ENCODE results near the gene OSCAR.
"Not testable (repeated sequence)": the region's sequence is repeated elsewhere in the genome, so short reads cannot be mapped to it uniquely, and the experiment has no call there.

Gene OSCAR

DNA sequence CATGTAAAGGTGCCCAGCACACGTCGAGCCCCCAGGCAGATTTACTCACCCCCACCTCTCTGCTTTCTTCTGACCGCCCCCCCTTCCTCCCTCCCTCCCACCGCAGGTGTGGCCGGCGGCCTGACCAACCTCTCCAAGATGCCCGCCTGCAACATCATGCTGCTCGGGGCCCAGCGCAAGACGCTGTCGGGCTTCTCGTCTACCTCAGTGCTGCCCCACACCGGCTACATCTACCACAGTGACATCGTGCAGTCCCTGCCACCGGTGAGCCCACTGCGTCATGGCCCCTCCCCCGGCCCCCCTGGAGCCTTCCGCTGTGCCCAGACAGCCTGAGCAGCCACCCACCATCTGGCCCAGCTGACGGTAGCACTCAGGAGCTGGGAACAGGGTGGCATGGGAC lies 23.8 kb upstream of the OSCAR start:
- no peak for DNase-seq

- no peak for DNase-seq
These were observed 23.1 kb upstream of the OSCAR start for GRCh38 chr19:54123682-54124081.

DNA sequence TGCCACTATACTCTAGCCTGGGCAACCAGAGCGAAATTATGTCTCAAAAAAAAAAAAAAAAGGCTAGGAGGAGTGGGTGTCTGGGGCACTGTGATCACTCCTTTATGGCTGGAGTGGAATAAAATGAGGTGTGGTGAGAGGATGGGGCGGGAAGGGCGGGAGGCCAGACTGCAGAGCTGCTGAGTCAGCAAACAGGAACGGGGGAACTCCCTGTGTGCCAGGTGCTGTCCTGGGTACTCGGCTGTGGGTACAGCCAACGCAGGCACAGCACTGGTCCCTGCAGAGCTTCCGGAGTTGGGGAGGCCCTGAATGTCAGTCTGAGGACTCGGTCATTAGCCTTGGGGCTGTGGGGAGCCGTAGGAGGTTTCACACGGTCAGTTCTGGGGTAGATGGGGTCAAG lies 20.7 kb upstream of the OSCAR start:
- no peak for DNase-seq

- DNase-seq: peak; percentile 94
These were observed 14.8 kb upstream of the OSCAR start, which contains the start of the genes PRPF31 and TFPT for GRCh38 chr19:54115109-54116063. TSS of gene PRPF31 (plus strand) at chr19:54115754. CDS start at chr19:54118279, 2,525 bp downstream. TSS of gene TFPT (minus strand) at chr19:54115657. CDS start at chr19:54115269, 388 bp downstream.

- no peak for DNase-seq
These were observed 13.9 kb upstream of the OSCAR start for GRCh38 chr19:54114340-54115108.

GRCh38 chr19:54109651-54110050 lies 9.0 kb upstream of the OSCAR start:
- DNase-seq: no peak

DNA sequence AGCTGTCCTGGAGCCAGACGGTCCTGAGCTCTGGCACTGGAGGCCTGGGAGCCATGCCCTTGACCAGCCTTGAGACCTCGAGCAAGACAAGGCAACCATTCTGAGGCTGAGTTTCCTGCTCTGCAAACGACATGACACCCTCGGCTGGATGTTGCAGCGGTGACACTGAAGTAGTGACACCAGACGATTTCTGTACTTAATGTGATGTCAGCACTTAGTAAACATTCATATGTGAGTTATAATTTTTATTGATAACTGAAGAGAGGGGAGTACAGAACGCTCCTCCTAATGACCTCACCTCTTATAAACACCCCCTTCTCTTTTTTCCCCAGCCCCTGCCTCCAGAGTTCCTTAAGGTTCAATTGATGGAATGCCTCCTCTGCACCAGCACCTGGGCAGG lies 7.9 kb upstream of the OSCAR start:
- no peak for DNase-seq

DNA sequence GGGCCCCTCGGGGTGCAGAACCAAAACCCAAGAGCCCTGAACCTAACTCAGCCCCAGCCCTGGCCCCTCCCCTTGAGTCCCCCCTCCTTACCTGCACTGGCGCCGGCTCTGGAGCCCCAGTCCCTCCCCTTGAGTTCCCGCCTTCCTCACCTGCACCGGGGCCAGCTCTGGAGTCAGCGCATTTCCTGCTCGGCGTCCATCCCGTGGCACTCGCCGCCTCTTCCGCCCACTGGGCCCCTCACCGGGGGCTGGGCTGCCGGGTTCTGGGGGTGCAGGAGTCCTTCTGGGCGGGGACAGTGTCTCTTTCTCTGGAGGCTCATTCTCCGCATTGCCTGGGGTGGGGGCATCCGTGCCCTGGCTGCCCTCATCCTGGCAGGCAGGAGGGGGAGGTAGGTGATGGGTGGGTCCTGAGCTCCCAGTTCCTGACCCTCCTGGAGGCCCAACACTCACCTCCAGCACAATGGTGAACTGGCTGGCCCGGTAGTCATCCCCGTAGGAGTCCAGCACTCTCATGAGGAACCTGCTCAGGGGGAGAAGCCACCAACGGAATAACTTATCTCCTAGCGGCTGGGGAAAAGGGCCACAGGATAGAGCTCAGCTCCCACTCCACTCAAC lies 7.4 kb upstream of the OSCAR start:
- DNase-seq: no peak

- DNase-seq: no peak
These were observed 6.1 kb upstream of the OSCAR start for GRCh38 chr19:54106716-54107115.

GRCh38 chr19:54105796-54106195 lies 5.2 kb upstream of the OSCAR start:
- no peak for DNase-seq

- DNase-seq: no peak
These were observed 4.6 kb upstream of the OSCAR start for GRCh38 chr19:54104998-54105715.

- peak; percentile 97 for DNase-seq
These were observed 2.0 kb upstream of the OSCAR start, which contains the start of gene NDUFA3 for GRCh38 chr19:54102421-54103169. TSS of gene NDUFA3 (plus strand) at chr19:54102855. CDS start at chr19:54102879, 24 bp downstream.

DNA sequence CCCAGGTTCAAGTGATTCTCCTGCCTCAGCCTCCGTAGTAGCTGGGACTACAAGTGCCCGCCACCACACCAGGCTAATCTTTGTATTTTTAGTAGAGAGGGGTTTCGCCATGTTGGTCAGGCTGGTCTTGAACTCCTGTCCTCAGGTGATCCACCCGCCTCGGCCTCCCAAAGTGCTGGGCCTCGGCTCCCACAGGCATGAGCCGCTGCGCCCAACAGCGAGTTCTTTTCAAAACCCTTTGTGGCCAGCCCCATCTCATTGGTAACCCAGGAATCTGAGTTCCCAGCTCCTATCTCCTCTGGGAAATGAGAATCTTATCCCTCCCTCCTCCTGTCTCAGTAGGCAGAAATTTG lies 724 bp downstream of the OSCAR start:
- not testable (repeated sequence) for DNase-seq

GRCh38 chr19:54099190-54099902 lies 1.3 kb downstream of the OSCAR start:
- no peak for DNase-seq

DNA sequence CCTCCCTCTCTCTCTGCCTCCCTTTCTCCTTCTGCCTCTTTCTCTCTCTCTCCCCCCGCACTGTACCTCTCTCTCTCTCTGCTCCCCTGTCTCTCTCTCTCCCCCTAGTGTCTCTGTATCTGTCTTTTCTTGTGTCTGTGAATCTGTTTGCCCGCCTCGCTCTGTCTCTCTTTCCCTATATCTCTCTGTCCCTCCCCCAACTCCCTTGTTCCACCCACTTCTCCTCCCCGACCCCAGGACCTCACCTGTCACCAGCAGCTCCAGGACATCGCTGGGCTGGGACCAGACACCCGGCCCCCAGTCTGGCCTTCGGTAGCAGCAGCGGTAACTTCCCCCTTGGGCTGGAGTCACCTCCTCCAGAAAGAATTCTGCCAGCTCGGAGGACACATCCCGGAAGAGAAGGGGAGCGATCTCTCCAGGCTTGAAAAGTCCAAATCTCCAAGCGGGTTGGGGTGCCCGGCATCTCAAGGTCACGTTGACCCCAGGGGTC lies 3.9 kb downstream of the OSCAR start:
- no peak for DNase-seq

- DNase-seq: peak; percentile 10
These were observed 4.6 kb downstream of the OSCAR start for GRCh38 chr19:54095859-54096616.

GRCh38 chr19:54095136-54095858 lies 5.3 kb downstream of the OSCAR start:
- no peak for DNase-seq

DNA sequence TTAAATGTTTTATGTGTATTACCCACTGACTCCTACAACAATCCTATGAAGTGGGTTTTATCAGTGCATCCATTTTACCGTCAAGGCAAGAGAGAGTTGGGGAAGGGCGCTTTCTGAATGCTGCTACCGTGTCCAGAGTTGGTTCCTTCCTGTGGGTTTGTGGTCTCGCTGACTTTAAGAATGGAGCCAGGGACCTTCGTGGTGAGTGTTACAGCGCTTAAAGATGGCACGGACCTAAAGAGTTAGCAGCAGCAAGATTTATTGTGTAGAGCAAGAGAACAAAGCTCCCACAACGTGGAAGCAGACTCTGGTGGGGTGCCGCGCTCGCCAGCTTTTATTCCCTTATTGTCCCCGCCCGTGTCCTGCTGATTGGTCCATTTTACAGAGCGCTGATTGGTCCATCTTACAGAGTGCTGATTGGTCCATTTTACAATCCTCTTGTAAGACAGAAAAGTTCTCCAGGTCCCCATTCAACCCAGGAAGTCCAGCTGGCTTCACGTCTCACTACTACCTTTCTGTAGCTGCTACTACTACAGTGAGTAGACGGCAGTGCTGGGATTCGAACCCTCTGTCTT lies 6.1 kb downstream of the OSCAR start:
- no peak for DNase-seq

- no peak for DNase-seq
These were observed 16.2 kb downstream of the OSCAR start for GRCh38 chr19:54084410-54084809.

Data from COR-L47 (cell line).